ENCODE data around the gene TSPAN9. TPM values are rescaled to one million over a fixed set of nuclear protein-coding genes. Genes with fewer than 3 reads are reported as not detected.

The TSPAN9 gene
- total RNA-seq, 4 donors from 2014 or later: 23.4 to 43.3 (median 29.4) TPM

DNA sequence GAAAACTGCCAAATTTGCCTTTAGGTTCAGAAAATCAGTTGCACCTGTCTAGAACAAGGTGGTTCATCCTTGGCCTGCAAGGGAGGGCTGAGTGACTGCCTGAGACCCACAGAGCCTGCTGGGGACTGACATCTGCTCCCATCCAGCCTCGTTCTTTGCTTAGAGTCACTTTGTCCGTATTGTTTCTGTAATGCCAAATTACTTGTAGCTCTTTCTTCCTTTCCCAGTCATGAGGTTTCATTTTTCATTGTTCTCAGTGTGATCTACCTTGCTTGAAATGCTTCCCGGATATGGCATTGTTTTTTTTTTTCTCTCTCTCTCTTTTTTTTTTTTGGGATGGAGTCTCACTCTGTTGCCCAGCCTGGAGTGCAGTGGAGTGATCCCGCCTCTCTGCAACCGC, 21.3 kb downstream of the TSPAN9 start:
- DNase-seq (ENCODE audit: low spot score) (no peak), ATAC-seq (ENCODE audit: low FRiP score) (no peak)
- TF ChIP-seq, protein P1, sequence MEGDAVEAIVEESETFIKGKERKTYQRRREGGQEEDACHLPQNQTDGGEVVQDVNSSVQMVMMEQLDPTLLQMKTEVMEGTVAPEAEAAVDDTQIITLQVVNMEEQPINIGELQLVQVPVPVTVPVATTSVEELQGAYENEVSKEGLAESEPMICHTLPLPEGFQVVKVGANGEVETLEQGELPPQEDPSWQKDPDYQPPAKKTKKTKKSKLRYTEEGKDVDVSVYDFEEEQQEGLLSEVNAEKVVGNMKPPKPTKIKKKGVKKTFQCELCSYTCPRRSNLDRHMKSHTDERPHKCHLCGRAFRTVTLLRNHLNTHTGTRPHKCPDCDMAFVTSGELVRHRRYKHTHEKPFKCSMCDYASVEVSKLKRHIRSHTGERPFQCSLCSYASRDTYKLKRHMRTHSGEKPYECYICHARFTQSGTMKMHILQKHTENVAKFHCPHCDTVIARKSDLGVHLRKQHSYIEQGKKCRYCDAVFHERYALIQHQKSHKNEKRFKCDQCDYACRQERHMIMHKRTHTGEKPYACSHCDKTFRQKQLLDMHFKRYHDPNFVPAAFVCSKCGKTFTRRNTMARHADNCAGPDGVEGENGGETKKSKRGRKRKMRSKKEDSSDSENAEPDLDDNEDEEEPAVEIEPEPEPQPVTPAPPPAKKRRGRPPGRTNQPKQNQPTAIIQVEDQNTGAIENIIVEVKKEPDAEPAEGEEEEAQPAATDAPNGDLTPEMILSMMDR (IDR thresholded peaks at IDR 0.05): no peak

DNA sequence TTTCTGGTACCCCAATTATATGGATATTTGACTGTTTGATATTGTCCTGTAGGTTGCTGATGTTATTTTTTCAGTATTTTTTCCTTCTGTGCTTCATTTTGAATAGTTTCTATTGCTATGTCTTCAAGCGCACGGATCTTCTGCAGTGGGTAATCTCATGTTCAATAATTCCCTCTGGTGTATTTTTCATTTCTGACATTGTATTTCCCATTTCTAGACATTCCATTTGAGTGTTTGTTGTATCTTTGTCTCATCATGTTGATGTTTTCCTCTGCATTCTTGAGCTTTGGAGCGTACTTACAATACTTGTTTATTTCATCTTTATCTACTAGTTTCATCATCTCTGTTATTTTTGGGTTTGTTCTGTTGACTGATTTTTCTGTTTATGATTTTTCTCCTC, 22.0 kb downstream of the TSPAN9 start:
- TF ChIP-seq, protein P1 (IDR thresholded peaks at IDR 0.05): no peak

DNA sequence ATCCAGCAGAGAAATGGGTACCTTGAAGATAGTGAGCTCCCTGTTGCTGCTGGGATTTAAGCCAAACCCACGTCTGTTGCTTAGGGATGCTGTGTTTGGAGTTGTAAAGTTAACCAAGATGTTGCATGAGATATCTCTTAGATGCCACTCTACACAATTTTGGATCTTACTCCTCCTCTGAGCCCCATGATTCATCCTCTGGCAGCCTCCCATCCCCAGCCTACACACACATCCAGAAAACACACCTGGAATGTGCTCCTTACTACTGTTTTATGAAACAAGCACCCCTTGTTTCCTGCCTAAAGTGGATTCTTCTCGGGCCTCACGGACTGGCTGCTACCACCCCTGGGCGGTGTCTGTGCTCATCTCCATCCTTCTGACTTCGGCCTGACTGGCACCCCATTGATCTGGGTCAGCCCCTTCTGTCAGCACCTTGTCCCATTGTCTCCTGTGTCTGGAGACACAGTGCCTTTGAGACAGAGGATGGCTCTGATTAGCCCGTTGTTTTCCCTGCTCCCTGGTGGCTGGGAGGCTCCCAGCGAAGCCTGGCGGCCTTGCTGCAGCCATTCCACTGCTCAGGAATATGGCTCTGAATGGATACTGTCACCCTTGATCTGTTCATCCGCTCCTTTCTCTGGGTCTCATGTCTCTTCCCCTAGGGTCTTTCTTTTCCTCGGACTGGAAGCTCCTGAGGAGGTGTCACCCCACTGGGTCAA, 24.3 kb downstream of the TSPAN9 start:
- no peak for DNase-seq (ENCODE audit: low spot score)
- ATAC-seq (ENCODE audit: low FRiP score): no peak
- TF ChIP-seq, protein P1 (IDR thresholded peaks at IDR 0.05): no peak

More for the DNA sequence above, 22.0 kb downstream of the TSPAN9 start:
- no peak for DNase-seq (ENCODE audit: low spot score)
- no peak for ATAC-seq (ENCODE audit: low FRiP score)

DNA sequence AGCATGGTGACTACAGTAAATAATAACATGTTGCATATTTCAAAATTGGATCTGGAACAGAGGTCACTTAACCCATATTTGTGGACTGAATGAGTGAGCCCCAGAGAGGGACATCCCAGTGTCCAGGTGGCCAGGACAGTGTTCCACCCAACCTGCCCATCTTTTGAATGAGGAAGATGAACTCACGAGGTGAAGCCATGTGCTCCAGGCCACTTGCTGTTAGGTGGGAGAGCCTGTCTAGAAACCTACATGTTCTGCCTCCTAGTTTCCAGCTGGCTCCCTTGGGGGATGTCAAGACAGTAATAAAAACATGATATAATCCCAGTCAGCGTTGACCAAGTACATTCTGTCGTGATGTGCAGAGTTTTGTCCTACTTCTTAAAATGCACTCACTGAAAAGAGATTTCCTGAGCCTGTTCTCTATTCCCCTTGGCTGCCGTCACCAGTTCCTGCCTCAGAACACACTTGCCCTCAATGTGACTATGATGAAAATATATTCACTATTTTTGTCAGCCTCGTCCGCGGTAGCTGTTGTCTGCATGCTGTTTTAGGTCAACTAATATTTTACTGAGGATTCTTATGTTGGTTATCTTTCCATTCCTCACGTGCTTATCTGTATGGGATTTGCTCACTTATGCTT, 25.7 kb downstream of the TSPAN9 start:
- ATAC-seq (ENCODE audit: low FRiP score): no peak
- TF ChIP-seq, protein P1 (IDR thresholded peaks at IDR 0.05): no peak
- DNase-seq (ENCODE audit: low spot score): no peak

DNA sequence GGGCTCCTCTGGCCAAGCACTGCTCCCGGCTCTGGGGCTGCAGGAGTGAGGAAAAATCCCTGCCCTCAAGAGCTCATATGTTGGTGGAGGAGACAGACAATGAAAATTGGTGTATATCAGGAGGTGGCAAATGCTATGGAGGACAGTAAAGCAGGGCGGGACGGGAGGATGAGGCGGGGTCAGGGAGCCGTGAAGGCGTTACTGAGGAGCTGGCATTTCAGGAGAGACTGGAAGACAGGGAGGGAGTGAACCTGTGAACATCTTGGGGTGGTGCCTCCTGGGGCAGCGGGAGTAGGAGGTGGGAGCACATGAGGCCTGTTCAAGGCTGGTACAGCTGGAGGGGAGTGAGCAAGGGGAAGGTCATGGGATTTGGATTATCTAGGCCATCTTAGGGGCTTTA, 26.6 kb downstream of the TSPAN9 start:
- ATAC-seq (ENCODE audit: low FRiP score): no peak
- DNase-seq (ENCODE audit: low spot score): no peak
- TF ChIP-seq, protein P1 (IDR thresholded peaks at IDR 0.05): no peak

DNA sequence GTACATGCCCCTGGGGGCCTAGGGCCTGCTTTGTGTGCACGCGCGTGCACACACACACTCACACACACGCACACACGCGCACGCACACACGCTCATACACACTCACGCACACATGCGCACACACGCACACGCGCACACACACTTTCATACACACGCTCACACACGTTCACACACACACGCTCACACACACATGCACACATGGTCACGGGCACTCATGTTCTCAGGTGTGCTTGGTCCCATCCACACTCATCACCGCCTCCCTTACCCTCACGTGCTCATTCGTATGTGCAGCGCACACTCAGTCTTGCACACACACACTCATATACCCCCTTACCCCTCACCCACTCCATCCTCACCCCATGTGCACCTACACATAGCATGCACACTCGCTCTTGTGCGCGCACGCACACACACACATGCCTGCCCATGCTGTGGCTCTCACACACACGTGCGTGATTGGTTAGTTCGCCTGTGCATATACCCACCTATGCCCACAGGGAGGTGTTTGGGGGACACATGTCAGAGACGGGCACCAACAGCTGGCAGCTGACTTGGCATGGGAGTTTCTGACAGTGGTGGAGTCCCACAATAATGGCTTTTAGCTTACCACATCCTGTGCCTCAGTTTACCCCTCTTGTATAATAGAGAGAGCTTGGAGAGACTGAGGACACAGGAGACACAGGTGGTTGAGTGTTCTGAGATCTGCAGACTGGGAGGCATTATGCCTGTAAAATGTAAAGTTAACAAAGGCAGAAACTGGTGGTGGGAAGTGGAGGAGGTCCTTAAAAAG, 28.7 kb downstream of the TSPAN9 start:
- no peak for DNase-seq (ENCODE audit: low spot score)
- no peak for ATAC-seq (ENCODE audit: low FRiP score)
- TF ChIP-seq, protein P1 (IDR thresholded peaks at IDR 0.05): no peak

Data from omental fat pad (tissue), 4 donors.